ENCODE measurements around the gene RPS6KC1.

RPS6KC1 gene

GRCh38 chr1:213162862-213163261 is 111.8 kb downstream of the RPS6KC1 start:
- no peak for TF ChIP-seq CTCF (IDR thresholded peaks at IDR 0.05; ENCODE audit: low read depth, low read length)
- DNase-seq (ENCODE audit: extremely low read depth, low read depth): no peak

GRCh38 chr1:213163278-213163711 is 112.3 kb downstream of the RPS6KC1 start:
- TF ChIP-seq CTCF (IDR thresholded peaks at IDR 0.05; ENCODE audit: low read depth, low read length): no peak
- no peak for DNase-seq (ENCODE audit: extremely low read depth, low read depth)

GRCh38 chr1:213164561-213164960 is 113.5 kb downstream of the RPS6KC1 start:
- TF ChIP-seq CTCF (IDR thresholded peaks at IDR 0.05; ENCODE audit: low read depth, low read length): no peak
- DNase-seq (ENCODE audit: extremely low read depth, low read depth): no peak

- no peak for DNase-seq (ENCODE audit: extremely low read depth, low read depth)
- TF ChIP-seq CTCF (IDR thresholded peaks at IDR 0.05; ENCODE audit: low read depth, low read length): no peak
Measured at GRCh38 chr1:213166852-213167251, 115.8 kb downstream of the RPS6KC1 start.

- TF ChIP-seq CTCF (IDR thresholded peaks at IDR 0.05; ENCODE audit: low read depth, low read length): no peak
- DNase-seq (ENCODE audit: extremely low read depth, low read depth): no peak
Measured at GRCh38 chr1:213171711-213172110, 120.7 kb downstream of the RPS6KC1 start.

- no peak for DNase-seq (ENCODE audit: extremely low read depth, low read depth)
- TF ChIP-seq CTCF (IDR thresholded peaks at IDR 0.05; ENCODE audit: low read depth, low read length): no peak
Measured at GRCh38 chr1:213176341-213176740, 125.3 kb downstream of the RPS6KC1 start.

- no peak for DNase-seq (ENCODE audit: extremely low read depth, low read depth)
- TF ChIP-seq CTCF (IDR thresholded peaks at IDR 0.05; ENCODE audit: low read depth, low read length): no peak
Measured at GRCh38 chr1:213179784-213180183, 128.7 kb downstream of the RPS6KC1 start.
